Activated CD8-positive, alpha-beta memory T cell treated with anti-CD3 and anti-CD28 coated beads, Interleukin-2, amount 50 U/mL, for 24 hours (primary cell): Measurements from ENCODE around the gene IL17RD.

Source experiments
- DNase-seq: peaks from one replicate; pipeline ENCODE4 v3.0.0-alpha.2; 2020; ENCODE audit errors: extremely low read depth

Gene IL17RD

DNA sequence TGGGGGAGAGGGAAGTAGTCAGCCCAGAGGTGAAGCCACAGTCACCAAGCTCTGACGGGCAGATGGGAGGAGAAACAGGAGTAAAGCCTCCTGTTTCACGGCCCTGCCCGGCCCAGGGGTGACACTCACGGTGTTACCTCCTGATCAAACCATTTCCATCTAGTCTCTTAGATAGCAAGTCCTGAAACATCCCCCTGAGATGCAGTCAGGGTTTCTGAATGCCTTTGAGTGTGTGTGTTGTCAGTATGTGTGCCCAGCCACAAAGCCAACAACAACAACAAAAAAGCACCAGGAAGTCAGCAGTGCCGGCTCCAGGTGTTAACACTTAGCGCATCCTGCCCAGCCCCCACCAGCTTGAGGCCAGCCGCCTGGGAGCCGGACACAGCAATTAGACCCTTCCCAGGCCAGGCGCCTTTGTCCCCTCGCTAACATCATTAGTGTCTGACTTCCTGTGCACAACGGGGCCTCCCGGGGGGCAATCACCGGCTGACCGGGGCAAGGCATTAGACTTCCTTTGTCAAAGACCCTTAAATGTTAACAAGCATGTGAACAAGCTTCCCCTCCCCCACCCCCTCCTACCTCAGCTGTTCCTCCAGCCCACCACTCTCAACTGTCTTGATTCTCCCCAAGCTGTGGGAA, 34.5 kb downstream of the IL17RD start:
- DNase-seq, result no peak

DNA sequence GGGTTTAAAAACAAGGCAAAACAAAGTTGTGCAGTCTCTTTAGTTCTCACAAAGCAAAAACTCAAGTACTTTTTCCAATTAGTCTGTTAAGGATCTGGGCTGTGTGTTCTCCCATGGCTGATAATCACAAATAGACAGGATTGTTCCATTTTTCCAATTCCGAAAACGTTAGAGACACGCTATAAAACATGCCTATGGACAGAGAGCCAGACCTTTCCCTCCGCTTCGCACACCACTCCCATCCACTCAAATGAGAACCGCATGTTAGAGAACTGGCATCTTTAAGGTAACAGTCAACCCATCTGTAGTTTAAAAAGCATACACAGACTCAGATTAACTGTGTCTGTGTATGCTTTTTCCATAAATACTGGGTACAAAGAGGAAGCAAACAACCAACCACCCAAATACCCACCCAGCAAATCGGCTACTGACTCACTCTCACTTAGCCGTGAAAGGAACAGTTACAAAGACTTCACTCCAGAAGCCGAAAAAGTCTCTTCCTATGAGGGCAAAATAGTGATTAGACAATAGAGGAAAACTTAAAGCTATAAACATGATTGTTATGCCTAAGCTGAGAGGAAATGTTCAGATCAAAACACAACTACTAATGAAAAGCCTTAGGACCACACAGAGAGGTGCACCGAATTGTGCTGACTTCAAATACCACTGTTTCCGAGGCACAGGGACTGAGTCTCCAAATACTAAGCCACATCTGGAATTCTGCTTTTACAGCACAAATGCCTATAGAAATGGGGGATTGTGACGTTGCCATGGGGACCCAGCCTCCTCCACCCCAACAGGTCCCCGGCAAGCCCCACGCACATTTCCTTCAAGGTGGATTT, 36.1 kb downstream of the IL17RD start:
- no peak for DNase-seq

DNA sequence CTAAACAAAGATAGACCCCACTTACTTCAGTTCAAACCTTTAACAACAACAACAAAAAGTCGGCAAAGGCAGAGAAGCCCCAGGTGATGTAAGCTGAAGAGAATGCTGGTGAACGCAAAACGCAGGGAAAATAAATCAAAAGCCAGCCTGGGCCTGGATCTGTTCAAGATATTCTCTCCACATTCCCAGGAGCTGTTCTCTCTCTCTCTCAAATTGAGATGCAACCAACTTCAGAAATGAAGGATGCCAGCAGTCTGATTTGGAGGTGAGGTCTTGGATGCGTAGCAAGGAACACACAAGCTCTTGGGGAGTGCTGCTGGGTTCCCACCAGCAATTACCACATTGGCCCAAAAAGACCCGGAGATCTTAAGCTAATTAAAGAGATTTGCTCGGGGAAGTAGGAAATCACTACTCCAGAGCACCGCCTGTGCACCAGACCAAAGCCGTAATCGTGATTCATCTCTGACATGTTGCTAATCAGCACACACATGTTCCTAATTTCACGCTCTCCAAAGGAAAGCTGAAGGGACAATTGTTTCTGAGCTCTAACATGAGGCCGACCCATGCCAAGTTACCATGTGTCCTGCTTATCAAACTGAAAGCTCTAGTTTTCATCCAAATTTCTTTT, 37.1 kb downstream of the IL17RD start:
- DNase-seq, result no peak

DNA sequence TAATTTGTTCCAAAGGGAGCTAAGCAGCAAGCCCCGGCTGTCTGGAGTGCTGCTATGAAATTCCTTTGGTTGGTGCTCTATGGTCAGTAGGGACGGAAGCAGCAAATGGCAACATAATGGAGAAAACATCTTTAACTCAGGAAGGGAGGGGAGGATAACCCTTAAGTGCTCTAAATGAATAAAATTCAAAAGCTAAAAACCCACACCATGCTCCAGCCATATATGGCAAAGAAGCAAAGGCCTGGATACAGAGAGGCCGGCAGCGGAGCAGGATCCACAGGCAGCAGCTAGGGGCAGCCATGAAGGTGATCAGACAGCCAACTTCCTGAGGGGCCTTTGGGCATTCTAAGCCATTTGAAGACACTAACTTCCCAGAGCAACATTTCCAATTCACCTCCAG, 38.9 kb downstream of the IL17RD start:
- no peak for DNase-seq

DNA sequence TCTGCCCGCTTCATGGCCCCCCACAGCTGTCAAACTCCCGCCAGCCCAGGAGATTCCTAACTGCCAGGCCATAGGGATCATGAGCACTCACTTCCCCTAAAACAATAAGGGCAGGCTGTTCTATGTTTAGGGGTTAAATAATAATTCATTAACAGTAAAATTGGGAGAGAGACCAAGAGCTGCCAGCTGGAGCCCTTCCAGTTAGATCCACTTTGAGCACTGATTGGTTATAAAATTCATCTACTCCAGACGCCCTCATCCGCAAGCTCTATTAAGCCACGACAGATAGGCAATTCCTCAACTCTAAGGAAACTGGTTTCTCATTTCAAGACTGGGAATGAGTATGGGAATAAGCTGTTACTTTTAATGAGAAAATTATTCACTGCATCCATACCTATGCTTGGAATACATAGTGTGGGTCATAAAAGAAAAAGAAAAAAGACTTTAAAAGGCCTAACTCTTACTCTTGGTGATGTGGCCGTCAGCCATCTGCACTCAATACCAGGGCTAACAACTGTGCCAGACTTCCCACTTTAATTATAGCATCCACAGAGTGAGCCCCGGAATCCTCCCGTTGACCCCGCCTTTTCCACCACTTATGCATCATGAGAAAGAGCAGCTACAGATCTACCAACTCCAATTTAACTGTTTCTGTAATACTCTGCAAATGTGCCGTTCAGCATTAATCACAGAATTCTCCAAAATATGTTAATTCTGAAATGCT, 44.5 kb downstream of the IL17RD start:
- DNase-seq, result no peak

DNA sequence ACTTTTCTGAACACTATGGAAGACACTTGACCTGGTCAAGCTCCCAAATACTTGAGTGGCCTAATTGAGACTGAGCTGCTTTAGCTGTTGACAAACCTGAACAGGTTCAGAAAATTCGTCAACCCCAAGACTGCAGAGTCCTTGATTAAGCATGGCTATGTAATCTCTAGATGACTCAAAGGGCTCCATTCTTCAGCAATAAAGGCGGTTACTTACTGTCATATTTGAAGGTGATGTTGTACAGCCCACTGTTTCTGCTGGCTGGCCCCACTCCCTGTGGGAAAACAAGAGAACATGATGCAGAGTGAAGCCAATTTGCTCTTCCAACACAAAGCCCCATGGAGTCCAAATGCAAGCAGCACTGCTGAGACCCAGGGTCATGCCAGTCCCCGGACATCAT, 45.1 kb downstream of the IL17RD start:
- DNase-seq, result no peak

DNA sequence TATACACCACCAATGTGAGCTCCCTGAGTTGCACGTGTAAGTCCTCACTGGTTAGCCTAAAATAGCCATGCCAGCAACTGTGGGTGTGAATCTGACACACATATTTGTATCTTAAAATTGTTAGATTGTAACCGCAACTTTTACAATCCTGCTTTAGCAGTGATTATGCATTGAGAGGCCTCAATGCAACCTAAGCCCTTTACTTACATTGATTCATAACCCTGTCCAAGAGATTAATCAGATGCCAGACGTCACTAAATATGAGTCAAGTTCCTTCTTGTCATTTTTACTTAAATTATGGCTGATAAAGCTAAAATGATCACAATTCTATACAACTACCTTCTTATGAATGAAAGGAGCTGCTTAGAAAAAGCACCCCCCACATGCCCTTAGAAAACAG, 46.9 kb downstream of the IL17RD start:
- DNase-seq, result no peak

DNA sequence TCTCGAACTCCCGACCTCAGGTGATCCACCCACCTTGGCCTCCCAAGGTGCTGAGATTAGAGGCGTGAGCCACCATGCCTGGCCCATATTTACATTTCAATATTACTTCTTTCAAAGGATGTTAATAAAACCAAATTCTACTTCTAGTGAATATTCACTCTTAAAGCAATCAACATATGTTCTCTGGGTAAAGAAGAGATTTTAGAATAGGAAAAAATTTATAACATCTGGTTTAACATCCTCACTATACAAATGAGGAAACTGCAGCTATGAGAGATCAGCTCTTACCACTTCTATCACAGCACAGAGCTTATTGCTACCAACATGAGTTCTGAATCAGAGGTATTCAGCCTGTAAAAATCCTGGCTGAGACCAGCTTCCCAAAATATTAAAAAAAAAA, 48.7 kb downstream of the IL17RD start:
- DNase-seq, result no peak

DNA sequence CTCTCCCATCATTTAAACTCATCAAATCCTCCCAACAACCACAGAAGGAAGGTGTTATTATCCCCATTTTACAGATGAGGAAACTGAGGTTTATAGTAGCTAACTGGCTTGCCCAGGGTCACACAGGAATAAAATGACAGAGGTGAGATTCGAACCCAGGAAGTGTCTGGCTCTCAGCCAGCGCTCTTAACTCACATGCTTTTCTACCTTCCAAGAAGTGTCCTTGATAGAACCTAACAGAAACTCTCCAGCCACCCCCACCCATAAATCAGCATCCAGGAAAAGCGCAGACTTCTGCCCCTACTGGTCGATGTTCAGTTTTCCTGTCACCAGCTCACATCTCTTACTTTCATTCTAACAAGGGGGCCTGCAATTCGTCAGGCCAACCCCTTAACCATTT, 52.9 kb downstream of the IL17RD start:
- DNase-seq, result no peak

DNA sequence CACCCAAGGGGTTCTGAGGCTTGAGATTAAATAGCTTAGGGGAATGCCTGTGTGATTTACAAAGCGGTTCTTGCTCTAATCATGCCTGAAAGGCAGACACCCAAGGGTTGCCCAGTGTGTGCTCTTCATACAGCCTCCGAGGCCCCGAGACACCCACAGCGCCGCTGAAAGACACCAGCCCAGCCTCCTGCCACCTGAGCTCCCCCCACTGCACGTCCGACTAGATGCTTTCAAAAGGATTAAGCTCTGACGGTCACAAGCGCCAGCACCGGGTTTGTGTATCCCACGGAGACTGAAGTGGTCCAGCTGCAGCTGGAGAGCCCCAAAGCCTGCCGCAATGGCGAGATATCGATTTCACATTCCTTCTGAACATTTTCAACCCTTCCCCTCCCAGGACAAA, 54.4 kb downstream of the IL17RD start:
- DNase-seq, result no peak

DNA sequence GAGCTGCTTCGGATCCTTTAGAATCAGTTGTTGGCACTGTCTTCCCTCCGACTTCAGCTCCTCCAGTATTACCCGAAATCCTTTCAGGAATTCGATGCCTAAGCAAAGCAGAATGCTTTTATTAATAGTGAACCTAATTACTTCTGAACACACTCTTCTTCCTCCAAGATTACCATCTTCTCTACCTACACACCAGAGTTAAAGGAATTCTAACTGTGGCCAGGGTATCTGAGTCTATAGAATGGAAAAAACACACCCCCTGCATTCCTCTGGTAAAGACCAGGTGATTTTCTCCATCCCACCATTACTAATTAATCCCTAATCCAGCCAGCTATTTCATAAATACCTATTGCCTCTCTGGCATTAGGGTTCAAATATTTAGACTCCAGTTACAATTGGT, 54.9 kb downstream of the IL17RD start:
- DNase-seq, result no peak

DNA sequence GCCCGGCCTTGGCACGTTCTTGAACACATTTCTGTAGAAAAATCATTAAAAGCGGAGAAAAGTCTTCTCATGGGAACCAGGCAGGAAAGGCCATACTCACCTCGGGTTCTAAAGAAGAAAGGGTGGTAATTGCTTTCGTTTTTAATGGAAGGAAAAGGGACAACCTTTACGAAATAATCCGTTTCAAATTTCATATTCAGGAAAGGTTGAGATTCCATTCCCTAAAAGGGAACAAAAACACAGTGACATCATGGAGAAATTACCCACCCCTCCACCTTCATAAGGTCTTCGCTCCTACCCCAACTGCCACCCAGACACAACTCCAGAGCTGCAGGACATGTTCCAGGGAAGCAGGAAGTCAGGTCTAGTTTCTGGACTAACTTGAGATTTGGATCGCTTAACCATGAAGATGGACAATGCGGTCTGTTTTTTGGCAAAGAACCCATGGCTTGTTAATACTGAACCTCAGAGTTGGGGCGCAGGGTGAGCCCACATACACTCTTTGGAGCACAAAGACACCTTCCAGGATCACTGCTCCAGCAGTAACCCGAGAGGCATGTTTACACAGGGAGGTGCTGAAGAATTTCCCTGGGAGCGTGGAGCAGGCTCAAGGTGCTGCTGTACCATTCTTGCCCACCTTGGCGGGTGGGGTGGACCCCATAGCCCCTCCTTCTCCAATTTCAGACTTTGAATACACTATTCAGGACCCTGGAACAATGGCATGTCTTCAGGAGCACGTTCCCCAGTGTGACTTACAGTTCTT, 55.5 kb downstream of the IL17RD start:
- no peak for DNase-seq

DNA sequence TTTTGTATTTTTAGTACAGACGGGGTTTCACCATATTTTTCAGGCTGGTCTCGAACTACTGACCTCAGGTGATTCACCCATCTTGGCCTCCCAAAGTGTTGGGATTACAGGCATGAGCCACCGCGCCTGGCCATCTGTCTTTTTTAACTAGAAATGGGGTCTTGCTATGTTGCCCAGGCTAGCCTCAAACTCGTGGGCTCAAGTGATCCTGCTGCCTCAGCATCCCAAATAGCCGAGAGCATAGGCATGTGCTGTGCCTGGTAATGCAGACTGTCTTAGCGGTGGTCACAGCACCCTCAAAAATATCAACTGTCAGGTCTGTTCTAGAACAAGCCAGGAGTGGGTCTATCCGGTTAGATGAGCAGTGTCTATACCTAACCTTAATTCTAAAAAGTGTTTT, 56.5 kb downstream of the IL17RD start:
- DNase-seq, result no peak

DNA sequence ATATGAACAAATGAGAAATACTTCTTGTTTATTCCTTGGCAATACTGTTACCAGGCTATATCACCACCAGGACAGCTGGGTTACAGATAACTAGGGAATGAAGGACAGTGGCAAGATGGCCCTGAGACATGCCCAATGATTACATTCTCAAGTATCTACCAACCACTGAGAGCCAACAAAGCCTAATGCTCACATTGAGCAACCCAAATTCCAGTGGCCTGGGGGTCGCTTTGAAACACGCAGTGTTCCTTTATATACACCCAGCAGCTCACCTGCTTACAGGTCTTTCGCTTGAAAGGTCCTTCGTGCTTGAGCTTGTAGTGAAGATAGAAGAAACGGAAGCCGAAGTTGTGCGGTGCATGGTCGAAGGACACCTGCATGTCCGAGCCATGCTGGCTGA, 59.6 kb downstream of the IL17RD start:
- DNase-seq, result no peak

DNA sequence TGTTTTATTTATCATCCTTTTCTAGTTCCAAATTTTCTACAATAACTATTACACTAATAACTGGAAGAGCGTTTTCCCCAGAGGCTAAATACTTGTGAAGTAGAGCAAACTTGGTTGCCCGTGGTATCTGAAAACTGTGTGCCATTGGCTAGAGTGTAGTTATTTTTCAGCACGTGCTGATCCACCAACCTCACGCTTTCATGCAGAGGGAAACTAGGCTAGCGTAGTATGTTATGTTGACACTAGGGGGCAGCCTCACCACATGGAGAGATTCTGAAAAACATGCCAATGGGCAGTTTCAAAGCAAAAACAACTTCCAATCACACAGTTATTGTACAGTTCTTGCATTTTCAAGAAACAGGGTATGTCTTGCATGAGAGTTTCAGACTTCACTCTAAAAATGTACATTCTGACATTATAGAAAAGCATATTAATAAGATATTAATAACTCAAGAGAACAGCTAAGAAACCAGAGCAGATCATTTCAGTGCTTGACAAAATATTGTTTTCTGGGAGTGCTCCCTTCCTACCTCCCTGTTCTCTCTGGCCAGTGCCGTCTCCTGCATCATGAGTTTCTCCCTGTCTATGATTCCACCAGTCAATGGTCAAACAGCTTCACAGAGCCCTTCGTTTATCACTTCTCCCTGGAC, 65.0 kb downstream of the IL17RD start:
- DNase-seq, result peak; percentile 17

DNA sequence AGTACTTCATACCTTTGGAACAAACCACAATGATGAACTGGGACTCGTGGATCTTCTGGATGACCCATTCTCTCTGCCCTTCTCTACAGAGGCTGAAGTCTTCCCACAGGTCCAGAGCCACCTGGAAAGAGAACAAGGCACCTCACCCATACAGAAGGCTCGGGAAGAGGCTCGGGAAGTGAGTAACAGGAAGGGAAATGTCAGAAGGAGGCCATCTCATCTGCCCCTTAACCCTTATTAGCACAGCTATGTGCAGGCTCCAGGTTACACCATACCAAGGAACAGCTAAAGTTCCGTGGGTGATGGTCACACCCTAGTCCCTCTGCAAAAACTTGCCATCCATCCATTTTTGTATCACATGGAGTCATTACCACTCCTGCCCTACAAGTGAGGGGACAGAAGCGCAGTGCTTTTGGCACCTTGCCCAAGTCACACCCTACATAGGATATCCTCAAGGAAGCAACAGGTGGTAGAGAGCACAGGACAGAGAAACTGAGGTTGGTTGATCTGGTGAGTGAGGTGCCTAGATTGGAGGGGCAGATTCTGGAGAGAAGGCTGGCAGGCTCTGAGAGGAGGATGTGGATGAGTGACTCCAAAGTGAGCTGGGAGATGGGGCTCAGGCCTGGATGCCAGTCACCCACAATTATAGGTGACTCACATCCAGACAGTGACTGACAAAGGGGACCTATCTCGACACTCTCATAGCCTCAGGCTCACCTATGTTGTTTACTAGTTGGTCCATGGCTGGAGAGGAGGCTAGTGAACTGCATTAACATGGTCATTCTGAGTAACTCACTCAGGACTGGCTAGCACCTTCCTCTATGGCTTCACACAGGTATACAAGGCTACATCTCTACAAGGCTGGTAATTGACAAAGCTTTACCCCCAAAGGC, 66.5 kb downstream of the IL17RD start:
- DNase-seq, result no peak

DNA sequence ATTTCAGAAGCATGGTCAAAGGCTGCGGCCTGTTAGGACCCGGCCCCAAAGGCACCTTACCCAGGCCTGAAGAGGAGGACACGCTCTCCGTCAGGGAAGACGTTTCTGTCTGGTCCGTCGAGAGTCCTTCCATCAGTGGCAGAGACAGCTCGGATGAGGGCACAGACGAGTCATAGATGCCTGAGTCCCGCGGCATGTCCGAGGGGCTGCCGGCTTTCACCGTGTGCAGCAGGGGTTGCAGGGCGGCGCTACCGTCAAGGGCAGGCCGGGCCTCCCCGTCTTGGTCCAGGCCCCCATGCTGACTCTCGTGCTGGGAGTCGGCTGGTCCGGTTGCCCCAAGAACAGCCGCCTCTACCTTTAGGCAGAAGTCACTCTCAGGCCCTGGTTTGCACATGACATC, 67.6 kb downstream of the IL17RD start:
- no peak for DNase-seq

DNA sequence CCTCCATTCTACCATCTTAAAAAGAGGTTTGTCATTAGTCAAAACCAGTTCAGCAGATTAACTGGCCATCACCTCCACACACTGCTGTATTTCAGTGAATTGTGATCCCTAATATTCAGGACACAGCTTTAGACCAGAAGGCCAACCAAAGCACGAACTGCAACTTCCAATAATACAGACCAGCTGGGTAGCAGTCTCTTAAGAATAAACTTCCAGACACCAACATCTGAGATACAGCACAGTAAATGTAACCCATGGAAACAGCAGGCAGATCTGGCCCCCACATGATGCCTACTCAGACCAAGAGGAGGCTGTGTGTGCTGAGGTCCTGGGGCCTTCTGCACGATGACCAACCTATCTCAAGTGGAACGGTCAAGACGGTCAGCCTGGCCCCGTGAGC, 69.8 kb downstream of the IL17RD start:
- no peak for DNase-seq

DNA sequence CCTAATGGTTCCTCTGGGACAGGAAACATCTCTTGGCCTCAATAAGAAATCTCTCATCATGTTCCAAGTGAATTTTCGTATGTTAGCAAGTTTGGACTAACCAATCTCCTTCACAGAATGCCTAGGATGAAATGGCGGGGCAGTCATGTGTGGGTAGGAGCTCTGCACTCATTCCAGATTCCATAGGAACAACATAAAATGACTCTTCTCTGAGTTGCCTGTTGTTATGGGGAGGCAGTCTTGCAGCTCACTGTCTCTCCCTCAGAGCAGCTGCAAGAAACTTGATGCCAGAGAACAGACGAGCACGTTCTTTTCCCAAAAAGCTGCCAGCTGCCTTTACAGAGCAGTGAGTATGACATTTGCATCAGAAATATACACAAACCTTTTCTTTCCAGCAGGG, 70.6 kb downstream of the IL17RD start:
- no peak for DNase-seq

DNA sequence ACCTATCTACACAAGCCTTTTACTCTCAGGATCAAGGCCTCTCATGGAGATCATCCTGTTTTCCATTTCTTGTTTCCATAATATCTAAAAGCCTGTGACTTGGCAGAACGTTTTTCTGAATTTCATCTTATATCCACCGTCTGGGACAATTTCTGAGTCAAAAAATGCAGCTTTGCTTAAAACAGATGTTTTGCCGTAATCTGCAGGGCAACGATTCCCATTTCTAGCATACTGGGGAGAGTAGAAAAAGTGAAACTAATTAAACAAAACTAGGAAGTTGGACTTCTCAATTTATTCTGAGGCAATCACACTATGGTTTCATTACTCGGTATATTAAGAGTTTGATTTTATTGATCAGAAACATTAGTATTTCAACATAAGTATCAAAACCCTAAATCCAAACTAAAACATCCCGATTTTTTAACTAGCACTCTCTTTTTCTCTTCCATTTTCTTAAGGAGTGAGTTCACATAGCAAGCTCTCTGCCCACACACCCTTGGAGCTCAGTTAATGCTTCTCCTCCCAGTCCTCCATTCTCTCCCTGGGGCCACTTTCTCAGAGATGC, 71.1 kb downstream of the IL17RD start:
- DNase-seq, result no peak
